ENCODE results near the gene SLX4IP. TPM values are rescaled to one million over a fixed set of nuclear protein-coding genes. Genes with fewer than 3 reads are reported as not detected.

The SLX4IP gene
- total and polyA plus RNA-seq, 2 of the 13 experiments (the other 11 are each of a cell fraction or from before 2014, with no cell fraction given) = 3.6 to 7.3 TPM

DNA sequence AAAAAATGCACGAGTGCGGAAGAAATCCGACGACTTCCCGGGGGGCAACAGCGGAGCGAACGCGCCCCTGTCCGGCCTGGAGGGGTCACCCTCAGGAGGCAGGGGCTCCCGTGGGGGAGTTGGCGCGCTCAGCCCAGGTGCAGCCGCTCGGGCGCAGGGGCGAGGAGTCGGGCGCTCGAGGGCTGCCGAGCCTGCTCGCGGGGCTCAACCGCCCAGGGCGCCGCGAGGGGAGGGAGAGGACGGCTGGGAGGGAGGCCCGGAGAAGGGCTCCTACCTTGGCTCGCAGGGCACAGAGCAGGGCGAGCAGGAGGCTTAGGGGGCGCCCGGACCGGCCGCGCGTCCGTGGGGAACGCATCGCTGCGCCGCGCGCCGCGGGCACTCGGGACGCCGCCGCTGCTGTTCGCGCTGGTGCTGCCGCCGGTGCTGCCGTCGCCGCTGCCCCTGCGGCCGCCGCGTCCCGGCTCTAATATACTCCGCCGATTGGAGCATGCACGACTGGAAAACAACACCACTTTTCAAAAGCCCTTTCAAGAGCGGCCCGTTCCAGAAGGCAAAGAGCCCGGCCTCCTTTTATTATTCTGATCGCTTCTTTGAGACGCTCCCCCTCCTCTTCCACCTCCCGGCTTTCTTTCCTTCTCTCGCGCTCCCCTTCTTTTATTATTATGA is 238.2 kb downstream of the SLX4IP start (continued):
- TF ChIP-seq SMAD1 (CRISPR knock-in tag; IDR thresholded peaks at IDR 0.05; ENCODE audit: borderline replicate concordance, low read depth) = no peak
- TF ChIP-seq CHD4 (IDR thresholded peaks at IDR 0.05; ENCODE audit: borderline replicate concordance, low read length) = no peak
- no peak; the same call in 1 of the 2 replicates for TF ChIP-seq ZSCAN5A (CRISPR knock-in tag; IDR thresholded peaks at IDR 0.05; ENCODE audit: borderline replicate concordance)
- no peak for TF ChIP-seq ZNF644 (CRISPR knock-in tag; IDR thresholded peaks at IDR 0.05; ENCODE audit: low read depth)
- peak; percentile 41 for TF ChIP-seq ASH2L (IDR thresholded peaks at IDR 0.05; ENCODE audit: insufficient read length, low read depth, low read length)
- TF ChIP-seq FOXC1 (CRISPR knock-in tag; IDR thresholded peaks at IDR 0.05; ENCODE audit: borderline replicate concordance) = 0 out of 2 replicates have a peak, but pooled peaks have one; percentile 0
- TF ChIP-seq RBM22 (optimal IDR thresholded peaks at IDR 0.05; ENCODE audit: low read length) = no peak
- no peak for TF ChIP-seq ZC3H4 (CRISPR knock-in tag; IDR thresholded peaks at IDR 0.05; ENCODE audit: borderline replicate concordance)
- TF ChIP-seq SMYD3 (CRISPR knock-in tag; IDR thresholded peaks at IDR 0.05) = no peak
- no peak for TF ChIP-seq SRF (IDR thresholded peaks at IDR 0.05; ENCODE audit: low read depth, low read length)
- no peak for TF ChIP-seq SRSF1 (optimal IDR thresholded peaks at IDR 0.05; ENCODE audit: low read depth, low read length)
- TF ChIP-seq POGZ (CRISPR knock-in tag; IDR thresholded peaks at IDR 0.05) = no peak; the same call in 1 of the 2 replicates
- TF ChIP-seq, protein P1, sequence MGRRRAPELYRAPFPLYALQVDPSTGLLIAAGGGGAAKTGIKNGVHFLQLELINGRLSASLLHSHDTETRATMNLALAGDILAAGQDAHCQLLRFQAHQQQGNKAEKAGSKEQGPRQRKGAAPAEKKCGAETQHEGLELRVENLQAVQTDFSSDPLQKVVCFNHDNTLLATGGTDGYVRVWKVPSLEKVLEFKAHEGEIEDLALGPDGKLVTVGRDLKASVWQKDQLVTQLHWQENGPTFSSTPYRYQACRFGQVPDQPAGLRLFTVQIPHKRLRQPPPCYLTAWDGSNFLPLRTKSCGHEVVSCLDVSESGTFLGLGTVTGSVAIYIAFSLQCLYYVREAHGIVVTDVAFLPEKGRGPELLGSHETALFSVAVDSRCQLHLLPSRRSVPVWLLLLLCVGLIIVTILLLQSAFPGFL (CRISPR knock-in tag; IDR thresholded peaks at IDR 0.05) = no peak
- peak; percentile 43; the same call in 1 of the 2 replicates for TF ChIP-seq ZMYM2 (CRISPR knock-in tag; IDR thresholded peaks at IDR 0.05)
- TF ChIP-seq, protein P2, sequence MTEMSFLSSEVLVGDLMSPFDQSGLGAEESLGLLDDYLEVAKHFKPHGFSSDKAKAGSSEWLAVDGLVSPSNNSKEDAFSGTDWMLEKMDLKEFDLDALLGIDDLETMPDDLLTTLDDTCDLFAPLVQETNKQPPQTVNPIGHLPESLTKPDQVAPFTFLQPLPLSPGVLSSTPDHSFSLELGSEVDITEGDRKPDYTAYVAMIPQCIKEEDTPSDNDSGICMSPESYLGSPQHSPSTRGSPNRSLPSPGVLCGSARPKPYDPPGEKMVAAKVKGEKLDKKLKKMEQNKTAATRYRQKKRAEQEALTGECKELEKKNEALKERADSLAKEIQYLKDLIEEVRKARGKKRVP (CRISPR knock-in tag; IDR thresholded peaks at IDR 0.05) = no peak
- TF ChIP-seq, protein P3, sequence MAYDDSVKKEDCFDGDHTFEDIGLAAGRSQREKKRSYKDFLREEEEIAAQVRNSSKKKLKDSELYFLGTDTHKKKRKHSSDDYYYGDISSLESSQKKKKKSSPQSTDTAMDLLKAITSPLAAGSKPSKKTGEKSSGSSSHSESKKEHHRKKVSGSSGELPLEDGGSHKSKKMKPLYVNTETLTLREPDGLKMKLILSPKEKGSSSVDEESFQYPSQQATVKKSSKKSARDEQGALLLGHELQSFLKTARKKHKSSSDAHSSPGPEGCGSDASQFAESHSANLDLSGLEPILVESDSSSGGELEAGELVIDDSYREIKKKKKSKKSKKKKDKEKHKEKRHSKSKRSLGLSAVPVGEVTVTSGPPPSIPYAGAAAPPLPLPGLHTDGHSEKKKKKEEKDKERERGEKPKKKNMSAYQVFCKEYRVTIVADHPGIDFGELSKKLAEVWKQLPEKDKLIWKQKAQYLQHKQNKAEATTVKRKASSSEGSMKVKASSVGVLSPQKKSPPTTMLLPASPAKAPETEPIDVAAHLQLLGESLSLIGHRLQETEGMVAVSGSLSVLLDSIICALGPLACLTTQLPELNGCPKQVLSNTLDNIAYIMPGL (CRISPR knock-in tag; IDR thresholded peaks at IDR 0.05; ENCODE audit: borderline replicate concordance in 1 of 2, low read depth in 1 of 2) = peak in 1 of 2 experiments; percentile 53; a peak in 2 of 4 replicates
- no peak for TF ChIP-seq STAT5B (CRISPR knock-in tag; IDR thresholded peaks at IDR 0.05)
- TF ChIP-seq, protein P4, sequence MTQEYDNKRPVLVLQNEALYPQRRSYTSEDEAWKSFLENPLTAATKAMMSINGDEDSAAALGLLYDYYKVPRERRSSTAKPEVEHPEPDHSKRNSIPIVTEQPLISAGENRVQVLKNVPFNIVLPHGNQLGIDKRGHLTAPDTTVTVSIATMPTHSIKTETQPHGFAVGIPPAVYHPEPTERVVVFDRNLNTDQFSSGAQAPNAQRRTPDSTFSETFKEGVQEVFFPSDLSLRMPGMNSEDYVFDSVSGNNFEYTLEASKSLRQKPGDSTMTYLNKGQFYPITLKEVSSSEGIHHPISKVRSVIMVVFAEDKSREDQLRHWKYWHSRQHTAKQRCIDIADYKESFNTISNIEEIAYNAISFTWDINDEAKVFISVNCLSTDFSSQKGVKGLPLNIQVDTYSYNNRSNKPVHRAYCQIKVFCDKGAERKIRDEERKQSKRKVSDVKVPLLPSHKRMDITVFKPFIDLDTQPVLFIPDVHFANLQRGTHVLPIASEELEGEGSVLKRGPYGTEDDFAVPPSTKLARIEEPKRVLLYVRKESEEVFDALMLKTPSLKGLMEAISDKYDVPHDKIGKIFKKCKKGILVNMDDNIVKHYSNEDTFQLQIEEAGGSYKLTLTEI (CRISPR knock-in tag; conservative IDR thresholded peaks at IDR 0.05) = no peak
- no peak; the same call in 1 of the 2 replicates for TF ChIP-seq ZNF235 (CRISPR knock-in tag; IDR thresholded peaks at IDR 0.05; ENCODE audit: borderline replicate concordance)
- TF ChIP-seq ZNF709 (CRISPR knock-in tag; IDR thresholded peaks at IDR 0.05) = no peak
- no peak for TF ChIP-seq ARNTL (CRISPR knock-in tag; IDR thresholded peaks at IDR 0.05)
- TF ChIP-seq MTA1 (CRISPR knock-in tag; IDR thresholded peaks at IDR 0.05; ENCODE audit: borderline replicate concordance) = no peak
